ENCODE measurements around the gene GGTA1.

GRCh38 chr9:121510766-121511550, 11.3 kb upstream of the GGTA1 start:
- TF ChIP-seq CTCF (conservative IDR thresholded peaks at IDR 0.05 in 1 of 2, IDR thresholded peaks at IDR 0.05 in 1 of 2; ENCODE audit: low read depth in 1 of 2, low read length in 2 of 2) (no peak), EZH2 (IDR thresholded peaks at IDR 0.05; ENCODE audit: low read length, missing control alignments) (no peak)

Measured in fibroblast of lung (primary cell).